Right hindlimb (tissue), 1 donor: ENCODE measurements around the gene DUS4L.
"Not testable (repeated sequence)": the region's sequence is repeated elsewhere in the genome, so short reads cannot be mapped to it uniquely, and the experiment has no call there.

Experiments
- DNase-seq: peaks from one replicate; pipeline ENCODE4 v3.0.0-alpha.2; 2018

Gene DUS4L, protein sequence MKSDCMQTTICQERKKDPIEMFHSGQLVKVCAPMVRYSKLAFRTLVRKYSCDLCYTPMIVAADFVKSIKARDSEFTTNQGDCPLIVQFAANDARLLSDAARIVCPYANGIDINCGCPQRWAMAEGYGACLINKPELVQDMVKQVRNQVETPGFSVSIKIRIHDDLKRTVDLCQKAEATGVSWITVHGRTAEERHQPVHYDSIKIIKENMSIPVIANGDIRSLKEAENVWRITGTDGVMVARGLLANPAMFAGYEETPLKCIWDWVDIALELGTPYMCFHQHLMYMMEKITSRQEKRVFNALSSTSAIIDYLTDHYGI

GRCh38 chr7:107563775-107564552, at the start of gene DUS4L, which contains the start of gene COG5:
TSS of gene DUS4L (plus strand) at chr7:107563971. CDS start at chr7:107567071, 3,100 bp downstream.
TSS of gene COG5 (minus strand) at chr7:107563920. CDS start at chr7:107563896, 24 bp downstream.
- DNase-seq, result peak; percentile 91

- DNase-seq, result no peak
Observed at GRCh38 chr7:107526672-107527071, 37.1 kb upstream of the DUS4L start.

- DNase-seq, result no peak
Observed at GRCh38 chr7:107527196-107527595, 36.6 kb upstream of the DUS4L start.

DNA sequence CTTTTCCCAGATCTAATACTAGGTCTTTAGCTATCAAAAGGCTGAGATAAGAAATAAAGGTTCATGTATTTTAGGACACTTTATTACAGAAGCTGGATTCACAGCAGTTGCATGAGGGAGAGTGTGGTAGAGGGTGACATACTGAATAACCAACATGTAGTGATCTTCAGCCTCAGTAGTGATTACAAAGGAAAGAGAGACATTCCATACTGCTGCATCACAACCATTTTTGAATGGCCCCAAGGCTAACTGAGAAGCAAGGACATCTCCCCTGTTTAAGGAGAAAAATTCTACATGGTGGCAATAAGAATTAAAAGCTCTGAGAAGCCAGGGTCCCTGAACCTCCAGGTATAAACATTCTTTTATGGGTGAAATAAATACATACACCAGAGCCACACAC, 35.3 kb upstream of the DUS4L start:
- DNase-seq, result no peak

DNA sequence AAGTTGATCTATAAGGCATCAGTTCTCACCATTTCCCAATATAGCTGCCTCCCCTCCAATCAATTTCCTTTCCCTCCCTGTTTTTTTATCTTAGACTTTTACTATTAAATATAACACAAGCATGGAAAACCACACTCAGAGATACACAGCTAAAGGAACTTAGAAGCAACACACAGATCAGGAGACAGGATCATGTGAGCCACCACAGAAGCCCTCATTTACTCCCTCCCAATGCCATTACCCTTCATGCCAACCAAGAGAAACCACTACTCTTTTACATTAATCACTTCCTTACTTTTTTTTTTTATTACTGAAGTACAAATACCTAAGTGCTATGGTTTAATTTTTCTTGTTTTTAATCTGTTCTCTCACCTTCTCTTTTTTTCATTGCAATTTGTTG, 33.0 kb upstream of the DUS4L start:
- no peak for DNase-seq

DNA sequence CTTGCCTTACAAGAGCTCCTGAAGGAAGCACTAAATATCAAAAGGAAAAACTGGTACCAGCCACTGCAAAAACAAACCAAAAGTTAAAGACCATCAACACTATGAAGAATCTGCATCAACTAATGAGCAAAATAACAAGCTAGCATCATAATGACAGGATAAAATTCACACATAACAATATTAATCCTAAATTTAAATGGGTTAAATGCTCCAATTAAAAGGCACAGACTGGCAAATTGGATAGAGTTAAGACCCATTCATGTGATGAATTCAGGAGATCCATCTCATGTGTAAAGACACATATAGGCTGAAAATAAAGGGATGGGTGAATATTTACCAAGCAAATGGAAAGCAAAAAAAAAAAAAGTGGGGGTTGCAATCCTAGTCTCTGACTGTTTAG, 29.6 kb upstream of the DUS4L start:
- DNase-seq, result no peak

DNA sequence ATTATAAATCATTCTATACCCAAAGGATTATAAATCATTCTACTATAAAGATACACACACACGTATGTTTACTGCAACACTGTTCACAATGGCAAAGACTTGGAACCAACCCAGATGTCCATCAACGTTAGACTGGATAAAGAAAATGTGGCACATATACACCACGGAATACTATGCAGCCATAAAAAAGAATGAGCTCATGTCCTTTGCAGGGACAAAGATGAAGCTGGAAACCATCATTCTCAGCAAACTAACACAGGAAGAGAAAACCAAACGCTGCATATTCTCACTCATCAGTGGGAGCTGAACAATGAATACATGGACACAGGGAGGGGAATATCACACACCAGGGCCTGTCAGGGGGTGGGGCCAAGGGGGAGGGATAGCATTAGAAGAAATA, 26.5 kb upstream of the DUS4L start:
- not testable (repeated sequence) for DNase-seq

DNA sequence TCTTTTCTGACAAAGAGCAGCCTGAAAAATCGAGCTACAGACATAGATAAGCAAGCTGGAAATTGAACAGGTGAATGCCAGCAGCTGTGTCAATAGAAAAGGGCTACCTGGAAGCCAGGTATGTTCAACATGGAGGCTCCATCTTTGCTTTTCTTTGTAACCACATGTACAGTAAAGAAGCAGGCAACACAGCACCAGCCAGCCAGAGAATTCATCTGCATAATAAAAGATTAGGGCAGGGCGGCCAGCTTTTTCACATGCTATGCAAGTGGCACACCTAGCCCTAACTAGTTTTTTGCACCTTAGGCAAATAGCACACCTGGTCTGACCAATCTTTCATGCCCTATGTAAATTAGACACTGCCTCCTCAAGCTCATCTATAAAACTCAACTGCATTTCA, 25.8 kb upstream of the DUS4L start:
- no peak for DNase-seq

- no peak for DNase-seq
Observed at GRCh38 chr7:107543338-107543993, 20.3 kb upstream of the DUS4L start.

DNA sequence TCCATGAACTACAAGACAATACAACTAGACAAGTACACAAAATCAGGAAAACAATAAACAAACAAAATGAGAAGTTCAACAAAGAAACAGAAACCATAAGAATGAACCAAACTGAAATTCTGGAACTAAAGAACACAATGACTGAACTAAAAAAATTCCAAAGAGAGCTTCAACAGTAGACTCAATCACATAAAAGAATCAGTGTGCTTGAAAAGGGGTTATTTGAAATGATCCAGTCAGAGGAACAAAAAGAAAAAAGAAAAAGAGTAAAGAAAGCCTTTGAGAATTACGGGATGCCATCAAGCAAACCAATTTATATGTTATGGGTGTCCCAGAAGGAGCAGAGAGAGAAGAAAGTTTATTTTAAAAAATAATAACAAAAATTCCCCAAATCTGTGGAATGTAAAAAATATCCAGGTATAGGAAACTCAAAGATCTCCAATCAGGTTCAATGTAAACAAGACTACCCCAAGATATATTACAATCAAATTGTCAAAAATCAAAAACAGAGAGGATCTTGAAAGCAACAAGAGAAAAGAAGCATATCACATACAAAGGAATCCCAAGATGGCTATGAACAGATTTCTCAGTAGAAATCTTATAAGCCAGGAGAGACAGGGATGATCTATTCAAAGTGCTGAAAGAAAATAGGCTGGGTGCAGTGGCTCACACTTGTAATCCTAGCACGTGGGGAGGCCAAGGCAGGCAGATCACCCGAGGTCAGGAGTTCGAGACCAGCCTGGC, 18.8 kb upstream of the DUS4L start:
- no peak for DNase-seq

DNA sequence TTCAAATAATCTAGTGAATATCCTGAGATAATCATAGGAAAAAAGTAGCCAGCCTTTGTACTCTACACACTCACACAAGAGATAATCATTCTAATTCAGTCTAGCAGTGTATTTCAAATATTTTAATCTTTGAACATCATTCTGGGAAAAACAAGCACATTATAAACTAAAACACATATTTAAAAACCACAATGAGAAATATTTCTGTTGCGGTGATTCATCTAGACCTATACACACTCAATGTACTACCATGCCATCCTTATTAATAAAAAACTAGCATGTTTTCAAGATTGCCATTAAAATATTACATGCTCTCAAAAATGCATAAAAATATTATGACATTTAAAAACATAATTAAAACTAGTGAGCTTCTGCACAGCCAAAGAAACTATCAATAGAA, 11.8 kb upstream of the DUS4L start:
- DNase-seq, result no peak

DNA sequence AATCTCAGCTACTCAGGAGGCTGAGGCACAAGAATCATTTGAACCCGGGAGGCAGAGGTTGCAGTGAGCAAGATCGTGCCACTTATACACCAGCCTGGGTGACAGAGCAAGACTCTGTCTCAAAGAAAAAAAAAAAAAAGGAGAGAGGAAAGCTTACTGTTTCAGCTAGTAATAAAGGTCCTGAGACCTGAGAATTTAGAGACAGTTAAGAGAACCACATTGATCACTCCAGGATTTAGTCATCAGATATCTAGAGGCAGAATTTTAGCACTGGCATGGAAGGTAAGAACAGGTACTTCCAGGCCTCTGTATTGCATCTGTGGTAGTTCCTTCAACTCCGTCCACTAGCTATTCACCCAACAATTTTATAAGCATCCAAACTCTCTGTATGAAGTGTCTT, 7.9 kb upstream of the DUS4L start:
- no peak for DNase-seq

DNA sequence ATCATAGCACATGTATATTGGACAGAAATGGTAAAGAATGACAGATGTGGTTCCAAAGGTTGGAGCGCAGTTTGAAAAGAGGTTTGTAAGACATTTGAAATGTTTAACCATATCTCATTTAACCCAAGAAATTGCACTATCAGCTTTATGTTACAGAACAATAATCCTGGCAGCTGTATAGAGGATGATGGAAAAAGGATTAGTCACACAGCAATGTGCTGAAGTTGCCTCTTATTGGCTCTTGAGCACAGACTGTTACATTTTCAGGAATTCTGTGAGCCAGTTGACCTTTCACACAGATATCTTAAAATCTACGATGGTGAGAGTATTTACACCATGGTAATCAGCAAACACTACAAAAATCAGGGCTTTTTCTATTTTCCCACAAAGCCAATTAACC, 3.9 kb upstream of the DUS4L start:
- no peak for DNase-seq

- no peak for DNase-seq
Observed at GRCh38 chr7:107560898-107561516, 2.8 kb upstream of the DUS4L start.

DNA sequence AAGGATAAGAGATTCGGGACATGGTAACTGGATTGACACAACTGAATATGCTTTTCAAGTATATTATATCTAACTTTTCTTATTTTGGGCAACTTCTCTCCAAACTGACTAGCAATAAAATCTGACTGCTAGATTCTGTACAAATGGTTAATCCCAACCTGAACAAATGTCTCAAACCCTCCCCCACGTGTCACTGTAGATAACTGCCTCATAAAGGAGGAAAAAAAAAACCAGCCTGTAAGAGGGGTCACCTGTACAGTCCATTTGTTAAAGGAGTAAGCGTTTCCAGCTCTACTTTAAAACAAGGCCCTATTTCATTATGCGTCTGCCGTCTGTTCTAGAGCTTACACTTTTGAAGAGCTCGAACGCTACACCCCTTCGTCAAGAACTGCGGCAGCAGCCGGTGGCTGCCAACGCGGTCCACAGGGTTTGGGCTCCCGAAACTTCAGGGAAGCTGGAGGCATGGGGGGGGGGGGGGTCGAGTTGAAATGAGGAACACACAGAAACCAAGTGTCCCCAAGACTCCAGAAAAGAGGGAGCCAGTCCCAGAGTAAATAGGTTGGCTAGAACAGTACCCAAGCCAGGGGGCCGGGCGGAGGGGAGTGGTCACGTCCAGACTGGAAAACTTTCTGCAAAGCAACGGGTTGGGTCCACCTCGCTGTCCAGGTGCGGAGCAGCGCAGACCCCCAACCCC, 543 bp upstream of the DUS4L start:
- no peak for DNase-seq

GRCh38 chr7:107564553-107565298, 955 bp downstream of the DUS4L start:
- no peak for DNase-seq

DNA sequence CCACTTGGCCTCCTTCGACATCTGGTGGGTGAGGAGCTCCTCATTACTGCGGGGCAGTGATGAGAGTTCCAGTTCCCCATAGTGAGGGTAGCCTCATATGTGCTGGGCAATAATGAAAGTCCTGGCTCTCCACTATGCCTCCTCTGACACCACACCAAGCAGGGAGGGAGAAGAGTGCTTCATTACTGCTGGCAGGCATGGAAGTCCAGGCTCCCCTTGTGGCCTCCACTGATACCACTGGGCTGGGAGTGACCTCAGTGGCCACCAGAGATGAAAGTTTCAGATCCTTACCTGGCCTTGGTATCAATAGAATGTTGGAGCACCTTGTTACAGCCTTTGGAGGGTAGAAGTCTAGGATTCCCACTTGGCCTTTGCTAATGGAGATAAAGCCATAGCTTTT, 6.5 kb downstream of the DUS4L start:
- no peak for DNase-seq

GRCh38 chr7:107573537-107573936, 9.8 kb downstream of the DUS4L start:
- no peak for DNase-seq

DNA sequence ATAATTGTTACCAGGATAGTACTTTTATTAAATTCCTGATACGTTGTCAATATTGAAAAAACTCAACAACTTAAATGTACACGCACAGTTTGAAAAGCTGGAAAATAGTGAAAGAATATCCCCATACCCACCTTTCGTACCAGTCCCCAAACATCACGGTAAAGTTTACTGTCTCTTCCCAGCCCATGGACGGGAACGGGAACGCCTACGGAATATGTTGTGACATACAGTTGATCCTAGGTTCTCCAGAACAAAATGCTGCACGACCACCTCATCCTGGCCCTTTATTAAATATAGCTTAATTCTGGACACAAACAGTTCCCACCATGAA, 15.7 kb downstream of the DUS4L start:
- DNase-seq, result no peak

GRCh38 chr7:107579885-107580715, 16.3 kb downstream of the DUS4L start, which contains the start of gene BCAP29:
TSS of gene BCAP29 (plus strand) at chr7:107580246. CDS start at chr7:107580773, 527 bp downstream.
- peak; percentile 85 for DNase-seq
